Measurements from ENCODE around the gene RPP14.

DNA sequence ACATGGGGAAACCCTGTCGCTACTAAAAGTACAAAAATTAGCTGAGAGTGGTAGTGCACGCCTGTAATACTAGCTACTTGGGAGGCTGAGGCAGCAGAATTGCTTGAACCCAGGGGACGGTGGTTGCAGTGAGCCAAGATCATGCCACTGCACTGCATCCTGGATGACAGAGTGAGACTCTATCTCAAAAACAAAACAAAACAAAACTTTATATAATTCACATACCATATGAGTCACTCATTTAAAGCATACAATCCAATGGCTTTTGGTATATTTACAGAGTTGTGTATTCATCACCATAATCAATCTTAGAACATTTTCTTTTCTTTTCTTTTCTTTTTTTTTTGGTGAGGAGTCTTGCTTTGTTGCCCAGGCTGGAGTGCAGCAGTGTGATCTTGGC lies 35.3 kb downstream of the RPP14 start:
- TF ChIP-seq, protein P1, sequence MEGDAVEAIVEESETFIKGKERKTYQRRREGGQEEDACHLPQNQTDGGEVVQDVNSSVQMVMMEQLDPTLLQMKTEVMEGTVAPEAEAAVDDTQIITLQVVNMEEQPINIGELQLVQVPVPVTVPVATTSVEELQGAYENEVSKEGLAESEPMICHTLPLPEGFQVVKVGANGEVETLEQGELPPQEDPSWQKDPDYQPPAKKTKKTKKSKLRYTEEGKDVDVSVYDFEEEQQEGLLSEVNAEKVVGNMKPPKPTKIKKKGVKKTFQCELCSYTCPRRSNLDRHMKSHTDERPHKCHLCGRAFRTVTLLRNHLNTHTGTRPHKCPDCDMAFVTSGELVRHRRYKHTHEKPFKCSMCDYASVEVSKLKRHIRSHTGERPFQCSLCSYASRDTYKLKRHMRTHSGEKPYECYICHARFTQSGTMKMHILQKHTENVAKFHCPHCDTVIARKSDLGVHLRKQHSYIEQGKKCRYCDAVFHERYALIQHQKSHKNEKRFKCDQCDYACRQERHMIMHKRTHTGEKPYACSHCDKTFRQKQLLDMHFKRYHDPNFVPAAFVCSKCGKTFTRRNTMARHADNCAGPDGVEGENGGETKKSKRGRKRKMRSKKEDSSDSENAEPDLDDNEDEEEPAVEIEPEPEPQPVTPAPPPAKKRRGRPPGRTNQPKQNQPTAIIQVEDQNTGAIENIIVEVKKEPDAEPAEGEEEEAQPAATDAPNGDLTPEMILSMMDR (tag by site-specific recombination; IDR thresholded peaks at IDR 0.05) = no peak
- TF ChIP-seq MYNN (tag by site-specific recombination; IDR thresholded peaks at IDR 0.05; ENCODE audit: borderline replicate concordance) = no peak
- TF ChIP-seq IKZF3 (tag by site-specific recombination; IDR thresholded peaks at IDR 0.05) = no peak
- no peak for TF ChIP-seq ZNF274 (IDR thresholded peaks at IDR 0.05; ENCODE audit: low read length)
- no peak for TF ChIP-seq ZNF274 (tag by site-specific recombination; IDR thresholded peaks at IDR 0.05; ENCODE audit: borderline replicate concordance)
- TF ChIP-seq, protein P2, sequence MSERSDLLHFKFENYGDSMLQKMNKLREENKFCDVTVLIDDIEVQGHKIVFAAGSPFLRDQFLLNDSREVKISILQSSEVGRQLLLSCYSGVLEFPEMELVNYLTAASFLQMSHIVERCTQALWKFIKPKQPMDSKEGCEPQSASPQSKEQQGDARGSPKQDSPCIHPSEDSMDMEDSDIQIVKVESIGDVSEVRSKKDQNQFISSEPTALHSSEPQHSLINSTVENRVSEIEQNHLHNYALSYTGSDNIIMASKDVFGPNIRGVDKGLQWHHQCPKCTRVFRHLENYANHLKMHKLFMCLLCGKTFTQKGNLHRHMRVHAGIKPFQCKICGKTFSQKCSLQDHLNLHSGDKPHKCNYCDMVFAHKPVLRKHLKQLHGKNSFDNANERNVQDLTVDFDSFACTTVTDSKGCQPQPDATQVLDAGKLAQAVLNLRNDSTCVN (tag by site-specific recombination; optimal IDR thresholded peaks at IDR 0.05) = no peak
- TF ChIP-seq ZNF677 (tag by site-specific recombination; IDR thresholded peaks at IDR 0.05) = no peak
- TF ChIP-seq ZNF501 (tag by site-specific recombination; IDR thresholded peaks at IDR 0.05) = no peak
- TF ChIP-seq ZNF24 (tag by site-specific recombination; IDR thresholded peaks at IDR 0.05) = no peak
- no peak for TF ChIP-seq TCF7L2 (IDR thresholded peaks at IDR 0.05; ENCODE audit: borderline replicate concordance, low read depth, low read length)

Data from HEK293 (cell line).